Pancreas (tissue), 10 donors: ENCODE data around the gene TIGD3. TPM values are rescaled to one million over a fixed set of nuclear protein-coding genes. Genes with fewer than 3 reads are reported as not detected.

Experiments
- ATAC-seq, 4 donors: fragments of 200-7000 bp; cut with Tn5 transposase; one replicate each; pipeline versions ENCODE4 v1.8.0 to v1.9.1; 2020; ENCODE audit warnings: mild to moderate bottlenecking in 4 of 4, moderate library complexity in 4 of 4
- DNase-seq, 6 donors: peaks; one replicate each; pipeline ENCODE4 v3.0.0-alpha.2; 2020
- FAIRE-seq: peaks from 2 replicates; lab custom pipeline; 2012; peaks lifted over from hg19 to GRCh38; lab: Jason Lieb, UNC
- H3K27ac ChIP-seq, 4 donors: fragments of 200-600 bp; sonication (generic); 1 replicate in 3 of 4; 2 replicates in 1 of 4; pipeline versions ENCODE4 v1.5.0 to v1.8.0; 2020
- H3K27me3 ChIP-seq, 4 donors: fragments of 200-600 bp; one replicate each; pipeline ENCODE4 v1.8.0; 2021
- H3K36me3 ChIP-seq, 3 donors: fragments of 200-600 bp; sonication (generic) in 1 of 3; one replicate each; pipeline versions ENCODE4 v1.5.0 to v1.8.0; 2020 to 2021
- H3K4me1 ChIP-seq, 3 donors: fragments of 200-600 bp; one replicate each; pipeline ENCODE4 v1.8.0; 2021
- H3K4me3 ChIP-seq, 4 donors: fragments of 200-600 bp; sonication (generic) in 2 of 4; one replicate each; pipeline versions ENCODE4 v1.5.0 to v1.8.0; 2020 to 2021
- H3K9me3 ChIP-seq, 4 donors: fragments of 200-600 bp; one replicate each; pipeline ENCODE4 v1.8.0; 2021
- WGBS, 2 donors: extraction: QIAGEN DNeasy Blood & Tissue Kit; methylation state at CpG; one replicate each; pipeline ENCODE4 v1.1.7; 2013; 5-methylcytosine and 5-hydroxymethylcytosine counted together
- intact Hi-C, 3 donors: fragments of 100-400 bp; cut with DNase I; formaldehyde crosslinking; loops; one replicate each; pipeline versions ENCODE4 v1.11.1 to v1.14.2; 2022
- polyA plus RNA-seq, 2 donors: library from polyadenylated mRNA; stranded (reverse); fragments of 200-250 nt; gene quantifications; one replicate each; pipeline ENCODE4 v1.2.3, GENCODE V29; 2013
- total RNA-seq, 6 donors: library from RNA; stranded (reverse); fragmentation: NEBNext Ultra II Directional in 4 of 6; extraction: Animal tissue kit (Norgen Biotek cat#: 25700) in 4 of 6; gene quantifications; one replicate each; pipeline versions ENCODE4 v1.2.1 to v1.2.4, GENCODE V29; 2021 to 2023
- TF ChIP-seq, protein P1 (sequence below), 4 donors: fragments of 200-600 bp; sonication (generic) in 3 of 4; IDR thresholded peaks; one replicate each; pipeline versions ENCODE4 v1.5.0 to v1.8.0; 2021; ENCODE audit warnings: antibody characterized with exemption in 4 of 4
- donor health status: healthy with polysubstance abuse.
- donor health status: DM: no; HTN: no; CAD: no; lungs with moderate emphysema.
- donor health status: DM: no; HTN: no; CAD: no.
- donor health status: control.
- donor health status: control.
- donor health status: Bipolar disorder and iron deficiency.
- donor health status: DM: yes; HTN: yes; CAD: no.
- donor health status: DM: no; HTN: no; CAD: no.
- donor health status: DM: no; HTN: no; CAD: no.
- donor health status: DM: yes; HTN: yes; CAD: no.

The TIGD3 gene
- total and polyA plus RNA-seq, 8 donors, result 0.06 to 0.68 (median 0.15) TPM; not detected in 2

- no peaks in the 10 kb centered on the region for H3K4me1 ChIP-seq
- ATAC-seq, result no peak
- no peak overlapping the region for H3K4me3 ChIP-seq
- TF ChIP-seq, protein P1, sequence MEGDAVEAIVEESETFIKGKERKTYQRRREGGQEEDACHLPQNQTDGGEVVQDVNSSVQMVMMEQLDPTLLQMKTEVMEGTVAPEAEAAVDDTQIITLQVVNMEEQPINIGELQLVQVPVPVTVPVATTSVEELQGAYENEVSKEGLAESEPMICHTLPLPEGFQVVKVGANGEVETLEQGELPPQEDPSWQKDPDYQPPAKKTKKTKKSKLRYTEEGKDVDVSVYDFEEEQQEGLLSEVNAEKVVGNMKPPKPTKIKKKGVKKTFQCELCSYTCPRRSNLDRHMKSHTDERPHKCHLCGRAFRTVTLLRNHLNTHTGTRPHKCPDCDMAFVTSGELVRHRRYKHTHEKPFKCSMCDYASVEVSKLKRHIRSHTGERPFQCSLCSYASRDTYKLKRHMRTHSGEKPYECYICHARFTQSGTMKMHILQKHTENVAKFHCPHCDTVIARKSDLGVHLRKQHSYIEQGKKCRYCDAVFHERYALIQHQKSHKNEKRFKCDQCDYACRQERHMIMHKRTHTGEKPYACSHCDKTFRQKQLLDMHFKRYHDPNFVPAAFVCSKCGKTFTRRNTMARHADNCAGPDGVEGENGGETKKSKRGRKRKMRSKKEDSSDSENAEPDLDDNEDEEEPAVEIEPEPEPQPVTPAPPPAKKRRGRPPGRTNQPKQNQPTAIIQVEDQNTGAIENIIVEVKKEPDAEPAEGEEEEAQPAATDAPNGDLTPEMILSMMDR (IDR thresholded peaks at IDR 0.05), result no peak
- no peak overlapping the region for H3K27ac ChIP-seq
- FAIRE-seq, result no peak
- no peaks in the 10 kb centered on the region for H3K9me3 ChIP-seq
- intact Hi-C loops, result no loop called here
- peaks cover 8 to 67% (median 29%) of the 10 kb centered on the region in 3 donors for H3K36me3 ChIP-seq
- H3K27me3 ChIP-seq, result no peaks in the 10 kb centered on the region
- 95 to 96% methylated on average over 3 of the region's 3 CpGs for WGBS, 2 donors
- no peak for DNase-seq
Measured at GRCh38 chr11:65341856-65342255, 12.7 kb upstream of the TIGD3 start.

GRCh38 chr11:65351511-65351910, 3.0 kb upstream of the TIGD3 start:
- Histone ChIP-seq H3K4me1 (peaks cover 0 to 8% (median 5%) of the 10 kb centered on the region in 3 donors), H3K9me3 (no peaks in the 10 kb centered on the region), H3K4me3 (no peak overlapping the region), H3K36me3 (peaks cover 0 to 48% (median 36%) of the 10 kb centered on the region in 3 donors), H3K27ac (no peak overlapping the region), H3K27me3 (no peaks in the 10 kb centered on the region)
- 86 to 96% methylated on average over 2 of the region's 2 CpGs for WGBS, 2 donors
- no peak for FAIRE-seq
- no peak for DNase-seq
- TF ChIP-seq, protein P1 (IDR thresholded peaks at IDR 0.05), result no peak
- no peak for ATAC-seq
- intact Hi-C loops, result loop anchor here in 1 of 3 donors (10.0 kb wide), 1 partner anchor 113 kb away; no protein-coding TSS in a partner anchor

GRCh38 chr11:65352783-65353182, 1.8 kb upstream of the TIGD3 start:
- Histone ChIP-seq H3K36me3 (peaks cover 0 to 36% (median 29%) of the 10 kb centered on the region in 3 donors), H3K4me3 (no peak overlapping the region), H3K27me3 (no peaks in the 10 kb centered on the region), H3K9me3 (no peaks in the 10 kb centered on the region), H3K4me1 (peaks cover 0 to 8% (median 5%) of the 10 kb centered on the region in 3 donors), H3K27ac (no peak overlapping the region)
- FAIRE-seq (no peak), ATAC-seq (no peak), DNase-seq (no peak)
- 82 to 91% methylated on average over 3 of the region's 3 CpGs for WGBS, 2 donors
- TF ChIP-seq, protein P1 (IDR thresholded peaks at IDR 0.05), result no peak
- intact Hi-C loops, result loop anchor here in 1 of 3 donors (10.0 kb wide), 1 partner anchor 112 kb away; no protein-coding TSS in a partner anchor

DNA sequence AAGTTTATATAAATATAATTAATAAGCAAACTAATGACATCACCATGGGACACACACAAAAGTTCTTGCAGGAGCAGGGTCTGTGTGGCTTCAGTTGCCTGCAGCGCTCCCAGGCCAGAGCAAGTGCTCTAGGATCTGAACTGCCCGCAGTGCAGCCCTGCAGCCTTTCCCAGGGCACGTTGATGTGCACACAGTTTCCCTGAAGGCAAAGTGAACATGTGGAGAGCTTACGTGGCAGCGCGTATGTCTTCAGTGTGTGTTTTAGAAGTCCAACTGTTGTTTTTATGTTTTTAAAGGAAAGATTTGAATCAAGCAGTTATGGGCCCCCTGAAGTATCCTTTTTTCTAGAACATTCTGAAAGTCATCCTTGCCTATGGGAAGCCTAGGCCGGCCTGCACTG, 1.2 kb upstream of the TIGD3 start:
- no peak for DNase-seq
- intact Hi-C loops, result loop anchor here in 1 of 3 donors (10.0 kb wide), 1 partner anchor 111 kb away; no protein-coding TSS in a partner anchor

More for the DNA sequence above, 1.2 kb upstream of the TIGD3 start:
- Histone ChIP-seq H3K36me3 (peaks cover 0 to 31% (median 24%) of the 10 kb centered on the region in 3 donors), H3K4me3 (no peak overlapping the region), H3K4me1 (peaks cover 0 to 8% (median 5%) of the 10 kb centered on the region in 3 donors), H3K9me3 (no peaks in the 10 kb centered on the region), H3K27ac (no peak overlapping the region), H3K27me3 (no peaks in the 10 kb centered on the region)
- no peak for FAIRE-seq
- no peak for ATAC-seq
- 83 to 85% methylated on average over 7 of the region's 7 CpGs for WGBS, 2 donors
- TF ChIP-seq, protein P1 (IDR thresholded peaks at IDR 0.05), result no peak
